ENCODE measurements around the gene RAB37. TPM values are rescaled to one million over a fixed set of nuclear protein-coding genes. Genes with fewer than 3 reads are reported as not detected.

Gene RAB37
- total and polyA plus RNA-seq, 2 of the 8 experiments (the other 6 are each of a cell fraction or from before 2014, with no cell fraction given), result 5.5 to 6.1 TPM

DNA sequence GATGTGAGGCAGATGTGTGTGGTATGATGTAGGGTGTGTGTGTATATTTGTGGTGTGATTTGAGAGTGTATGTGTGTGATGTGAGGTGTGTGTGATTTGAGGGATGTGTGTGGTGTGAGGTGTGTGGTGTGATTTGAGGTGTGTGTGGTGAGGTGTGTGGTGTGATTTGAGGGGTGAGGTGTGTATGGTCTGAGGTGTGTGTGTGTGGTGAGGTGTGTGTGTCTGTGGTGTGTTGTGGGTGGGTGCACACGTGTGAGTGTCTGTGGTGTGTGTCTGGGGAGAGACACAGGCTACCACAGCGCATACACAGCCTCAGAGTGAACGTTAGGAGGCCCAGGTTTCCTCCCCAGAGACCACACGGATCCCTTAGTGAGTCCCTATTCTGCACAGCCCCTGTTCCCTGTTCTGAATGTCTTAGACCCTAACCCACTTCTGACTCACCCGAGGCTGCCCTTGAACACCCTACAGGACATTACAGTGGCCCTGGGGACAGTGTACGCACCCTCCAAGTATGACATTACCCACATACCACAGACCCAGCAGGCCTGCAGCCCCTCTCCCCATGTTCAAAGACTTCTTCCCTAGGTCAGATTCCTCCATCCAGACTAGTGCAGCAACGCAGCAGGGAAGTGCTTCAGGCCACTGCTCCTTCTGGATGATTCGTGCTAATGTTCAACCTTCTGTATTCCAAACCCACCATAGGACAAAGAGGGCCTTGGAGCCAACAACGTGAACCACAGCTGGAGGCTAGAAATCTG is 3.5 kb upstream of the RAB37 start:
- DNase-seq (ENCODE audit: low read depth in 1 of 2, low spot score in 2 of 2) (no peak), FAIRE-seq (no peak)
- Histone ChIP-seq H3K56ac (replicated peaks; ENCODE audit: insufficient read length, low read depth, low read length) (peak overlapping the region; percentile 92), H3K79me1 (ENCODE audit: low read depth, low read length) (no peaks in the 10 kb centered on the region), H4K8ac (ENCODE audit: extremely low read depth, insufficient read depth, low read length) (no peak overlapping the region), H2BK5ac (ENCODE audit: low read depth, low read length) (no peak overlapping the region), H3K27ac (ENCODE audit: low read depth, low read length) (no peak overlapping the region), H3K18ac (ENCODE audit: extremely low read depth, low read length) (no peak overlapping the region), H3K79me2 (ENCODE audit: control insufficient read depth in 1 of 2, insufficient read depth in 2 of 2, low read length in 2 of 2) (no peaks in the 10 kb centered on the region), H2AFZ (ENCODE audit: low read length) (no peak overlapping the region), H4K20me1 (replicated peaks in 1 of 2; ENCODE audit: control insufficient read depth in 1 of 2, insufficient read depth in 2 of 2, low read length in 2 of 2) (peaks cover 0 to 7% of the 10 kb centered on the region in 2 experiments), H2BK12ac (ENCODE audit: low read depth, low read length) (peak overlapping the region; percentile 65; the same call in 1 of the 2 replicates), H4K5ac (ENCODE audit: insufficient read length, low read depth, low read length) (no peak overlapping the region), H3K14ac (ENCODE audit: insufficient read length) (no peak overlapping the region), H2BK15ac (ENCODE audit: low read length) (peak overlapping the region; percentile 88; the same call in 1 of the 2 replicates), H2AK5ac (ENCODE audit: low read depth, low read length) (peak overlapping the region; percentile 78; the same call in 1 of the 2 replicates), H3K4me1 (replicated peaks in 1 of 4; ENCODE audit: control insufficient read depth in 3 of 4, insufficient read depth in 4 of 4, low read length in 3 of 4) (peaks cover 5 to 15% (median 9%) of the 10 kb centered on the region in 4 experiments), H3K27me3 (replicated peaks in 1 of 4; ENCODE audit: control insufficient read depth in 3 of 4, extremely low read depth in 1 of 4, insufficient read depth in 3 of 4, low read length in 3 of 4) (peaks cover 0 to 8% (median 2%) of the 10 kb centered on the region in 4 experiments; a peak in 3 of 7 replicates), H3K23ac (ENCODE audit: insufficient read length) (no peak overlapping the region), H3K23me2 (ENCODE audit: low read depth, low read length) (peaks cover 20% of the 10 kb centered on the region; the same call in 1 of the 2 replicates), H3K36me3 (ENCODE audit: control insufficient read depth in 2 of 4, insufficient read depth in 4 of 4, low read length in 3 of 4) (no peaks in the 10 kb centered on the region), H2BK20ac (ENCODE audit: low read length) (0 out of 2 replicates have a peak overlapping the region, but pooled peaks have one; percentile 43), H2BK120ac (replicated peaks; ENCODE audit: low read depth, low read length) (no peak overlapping the region), H3K4ac (replicated peaks; ENCODE audit: insufficient read length, low read depth, low read length) (no peak overlapping the region), H4K91ac (replicated peaks; ENCODE audit: insufficient read length, low read length) (no peak overlapping the region), H3K9me3 (ENCODE audit: insufficient read depth in 2 of 2, low read depth in 1 of 2, low read length in 1 of 2) (peaks cover 0 to 4% of the 10 kb centered on the region in 2 experiments; a peak in 1 of 4 replicates), H3K4me2 (ENCODE audit: insufficient read depth in 1 of 2, low read depth in 2 of 2, low read length in 2 of 2) (no peak overlapping the region), H3K9ac (replicated peaks in 1 of 4; ENCODE audit: extremely low read depth in 1 of 4, low read depth in 3 of 4, low read length in 3 of 4) (0 out of 7 replicates have a peak overlapping the region, but pooled peaks of 1 of the 4 experiments have one; percentile 14), H3K4me3 (ENCODE audit: extremely low read depth in 1 of 4, insufficient read depth in 2 of 4, low read depth in 3 of 4, low read length in 4 of 4) (no peak overlapping the region)
- 89% methylated on average over 9 of the region's 9 CpGs; no CpG with 5 or more reads in 1 of the 2 experiments for WGBS, 2 experiments (ENCODE audit: extremely low coverage in 1 of 2, insufficient coverage in 1 of 2, insufficient read length in 1 of 2, insufficient replicate concordance in 2 of 2, low coverage in 1 of 2, low lambda C conversion rate in 2 of 2, missing lambda C conversion rate in 1 of 2)
- CTCF ChIA-PET (ENCODE audit: partially characterized antibody), result interaction anchor here (4.9 kb wide), 1 partner anchor 12 kb away, joined by 50 read pairs; no protein-coding TSS in a partner anchor
- POLR2A ChIA-PET (ENCODE audit: partially characterized antibody), result no interaction called here
- no peak for TF ChIP-seq CTBP2 (IDR thresholded peaks at IDR 0.05; ENCODE audit: borderline replicate concordance, insufficient read depth, insufficient read length, low read length)
- TF ChIP-seq ZNF274 (IDR thresholded peaks at IDR 0.05; ENCODE audit: borderline replicate concordance, extremely low read depth, low read length), result no peak
- TF ChIP-seq CREB1 (IDR thresholded peaks at IDR 0.05), result no peak
- no peak for TF ChIP-seq RAD21 (IDR thresholded peaks at IDR 0.05 in 1 of 2, conservative IDR thresholded peaks at IDR 0.05 in 1 of 2; ENCODE audit: low read depth in 2 of 2, low read length in 2 of 2)
- no peak for TF ChIP-seq TAF7 (optimal IDR thresholded peaks at IDR 0.05; ENCODE audit: borderline replicate concordance, low read depth, low read length)
- TF ChIP-seq NRF1 (IDR thresholded peaks at IDR 0.05; ENCODE audit: low read depth, low read length), result no peak
- no peak for TF ChIP-seq POLR2AphosphoS5 (IDR thresholded peaks at IDR 0.05; ENCODE audit: low read depth, low read length)
- no peak for TF ChIP-seq RNF2 (IDR thresholded peaks at IDR 0.05; ENCODE audit: borderline replicate concordance, low read depth, low read length, missing control alignments, poor library complexity, severe bottlenecking)
- no peak for TF ChIP-seq BACH1 (IDR thresholded peaks at IDR 0.05; ENCODE audit: low read length)

Data from H1 (cell line).